HFF-Myc (cell line): ENCODE results near the gene NUDT3.

ENCODE experiments used
- DNase-seq: peaks from one replicate; pipeline ENCODE4 v3.0.0-alpha.2; 2011; ENCODE audit warnings: low read depth; ENCODE audit errors: extremely low read depth
- H3K4me3 ChIP-seq: replicated peaks from 2 replicates; pipeline ENCODE4 v1.5.1; 2011; ENCODE audit warnings: low read depth, mild to moderate bottlenecking, control low read depth, low read length
- CTCF ChIP-seq: IDR thresholded peaks from 2 replicates; pipeline ENCODE4 v1.5.1; 2012; ENCODE audit warnings: mild to moderate bottlenecking, low read depth, low read length, control low read depth; ENCODE audit errors: missing control alignments

The NUDT3 gene

GRCh38 chr6:34318499-34319470, 73.7 kb downstream of the NUDT3 start:
- H3K4me3 ChIP-seq = no peak overlapping the region
- DNase-seq = no peak
- TF ChIP-seq CTCF = no peak

GRCh38 chr6:34317882-34318498, 74.5 kb downstream of the NUDT3 start:
- no peak overlapping the region for H3K4me3 ChIP-seq
- no peak for DNase-seq
- no peak for TF ChIP-seq CTCF

GRCh38 chr6:34317172-34317477, 75.3 kb downstream of the NUDT3 start:
- DNase-seq = no peak
- H3K4me3 ChIP-seq = no peak overlapping the region
- TF ChIP-seq CTCF = no peak

- no peak for DNase-seq
- TF ChIP-seq CTCF = no peak
- no peak overlapping the region for H3K4me3 ChIP-seq
These were observed 75.9 kb downstream of the NUDT3 start for GRCh38 chr6:34316431-34317171.

- H3K4me3 ChIP-seq = no peak overlapping the region
- DNase-seq = no peak
- no peak for TF ChIP-seq CTCF
These were observed 76.7 kb downstream of the NUDT3 start for GRCh38 chr6:34315780-34316179.

GRCh38 chr6:34315256-34315655, 77.2 kb downstream of the NUDT3 start:
- no peak overlapping the region for H3K4me3 ChIP-seq
- no peak for TF ChIP-seq CTCF
- no peak for DNase-seq
